ENCODE results near the gene ABCG4. TPM values are rescaled to one million over a fixed set of nuclear protein-coding genes. Genes with fewer than 3 reads are reported as not detected.

ABCG4 gene
- total RNA-seq, 1 experiment from 2014 or later, result 1.9 TPM

GRCh38 chr11:119206511-119207414 is 57.9 kb downstream of the ABCG4 start:
- Histone ChIP-seq H3K79me2 (ENCODE audit: insufficient read depth, low read length) (peaks cover 49% of the 10 kb centered on the region), H3K27me3 (ENCODE audit: insufficient read depth, low read length) (no peaks in the 10 kb centered on the region), H3K9me2 (ENCODE audit: insufficient read depth) (no peaks in the 10 kb centered on the region), H3K27ac (ENCODE audit: low read depth, low read length) (peak overlapping the region; percentile 80), H3K9me3 (ENCODE audit: control insufficient read depth in 1 of 2, insufficient read depth in 1 of 2, low read depth in 1 of 2, low read length in 2 of 2) (no peaks in the 10 kb centered on the region), H3K4me1 (ENCODE audit: control insufficient read depth in 1 of 2, insufficient read depth in 2 of 2, low read length in 2 of 2) (peaks cover 10 to 16% of the 10 kb centered on the region in 2 experiments), H3K36me3 (ENCODE audit: control insufficient read depth in 1 of 2, insufficient read depth in 2 of 2, low read length in 2 of 2) (no peaks in the 10 kb centered on the region), H3K4me3 (replicated peaks in 1 of 2; ENCODE audit: low read depth in 1 of 2, low read length in 2 of 2) (peak overlapping the region; percentile 72 to 96), H4K20me1 (ENCODE audit: insufficient read depth) (no peaks in the 10 kb centered on the region), H3K4me2 (ENCODE audit: low read length) (peak overlapping the region; percentile 70), H3K9ac (ENCODE audit: low read length) (peak overlapping the region; percentile 87), H2AFZ (ENCODE audit: low read depth, low read length, poor library complexity, severe bottlenecking) (no peak overlapping the region)
- RAD21 ChIA-PET (ENCODE audit: low non-redundant PET in 1 of 2, low total read pairs in 2 of 2, uncharacterized antibody in 2 of 2, unreplicated experiment in 2 of 2), result no interaction called here
- POLR2A ChIA-PET, result interaction anchor here (0.6 to 0.7 kb wide), 2 partner anchors 132 to 226 kb away, joined by 3 to 5 read pairs; no protein-coding TSS in a partner anchor
- TF ChIP-seq EGR1 (IDR thresholded peaks at IDR 0.05; ENCODE audit: low read depth) (peak; percentile 83), YY1 (IDR thresholded peaks at IDR 0.05; ENCODE audit: extremely low read depth, insufficient replicate concordance, low read depth, low read length) (no peak), ELF1 (IDR thresholded peaks at IDR 0.05; ENCODE audit: borderline replicate concordance, low read depth) (no peak), TCF7L2 (IDR thresholded peaks at IDR 0.05; ENCODE audit: borderline replicate concordance, extremely low read depth, insufficient read depth, insufficient read length) (no peak), POLR2AphosphoS5 (IDR thresholded peaks at IDR 0.05; ENCODE audit: low read depth, low read length) (no peak)
- CTCF ChIA-PET, result interaction anchor here (0.6 to 2.4 kb wide), 17 partner anchors 9 to 168 kb away, joined by 3 to 17 read pairs (median 5); partner anchors contain the start of genes C1QTNF5 and DPAGT1
- intact Hi-C loops (cut with micrococcal nuclease), result loop anchor here (5.0 kb wide), 1 partner anchor 266 kb away; no protein-coding TSS in a partner anchor
- ATAC-seq (peak; percentile 8), DNase-seq (ENCODE audit: low read depth, low spot score) (no peak)
- TSS peak; percentile 72 for BruUV-seq (replicated peaks)

DNA sequence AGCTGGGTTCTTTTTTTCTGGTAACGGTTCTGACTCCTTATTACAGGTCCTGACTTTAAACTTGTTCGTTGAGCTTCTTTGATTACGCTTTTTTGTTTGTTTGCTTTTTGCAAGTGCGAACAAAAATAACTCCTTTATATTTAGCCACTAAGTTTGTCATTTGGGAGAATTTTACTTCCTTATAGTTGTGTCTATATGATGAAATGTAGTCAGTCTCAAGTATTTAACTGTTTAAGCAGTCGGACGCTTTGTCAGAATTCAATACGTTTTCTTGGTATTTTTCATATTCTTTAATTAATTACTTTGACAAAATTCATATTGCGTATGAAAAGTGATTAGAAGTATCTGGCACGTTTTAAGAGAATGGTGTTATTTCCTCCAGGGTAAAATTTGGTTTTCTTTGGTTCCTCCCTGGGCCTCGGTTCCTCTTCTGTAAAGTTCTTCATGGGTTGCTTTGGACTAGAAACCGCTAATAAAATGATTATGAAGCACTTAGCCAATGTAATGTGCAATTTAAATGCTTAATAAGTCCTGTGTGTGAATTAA is 58.6 kb downstream of the ABCG4 start:
- no peak for DNase-seq (ENCODE audit: low read depth, low spot score)
- intact Hi-C loops (cut with micrococcal nuclease), result loop anchor here (5.0 kb wide), 1 partner anchor 265 kb away; no protein-coding TSS in a partner anchor
- RAD21 ChIA-PET (ENCODE audit: low non-redundant PET in 1 of 2, low total read pairs in 2 of 2, uncharacterized antibody in 2 of 2, unreplicated experiment in 2 of 2), result no interaction called here
- Histone ChIP-seq H3K4me3 (replicated peaks in 1 of 2; ENCODE audit: low read depth in 1 of 2, low read length in 2 of 2) (peak overlapping the region; percentile 72 to 96), H3K9me2 (ENCODE audit: insufficient read depth) (no peaks in the 10 kb centered on the region), H3K4me2 (ENCODE audit: low read length) (peak overlapping the region; percentile 70), H3K79me2 (ENCODE audit: insufficient read depth, low read length) (peaks cover 52% of the 10 kb centered on the region), H3K27ac (ENCODE audit: low read depth, low read length) (no peak overlapping the region), H3K36me3 (ENCODE audit: control insufficient read depth in 1 of 2, insufficient read depth in 2 of 2, low read length in 2 of 2) (no peaks in the 10 kb centered on the region), H3K9me3 (ENCODE audit: control insufficient read depth in 1 of 2, insufficient read depth in 1 of 2, low read depth in 1 of 2, low read length in 2 of 2) (no peaks in the 10 kb centered on the region), H3K4me1 (ENCODE audit: control insufficient read depth in 1 of 2, insufficient read depth in 2 of 2, low read length in 2 of 2) (peaks cover 10 to 16% of the 10 kb centered on the region in 2 experiments), H2AFZ (ENCODE audit: low read depth, low read length, poor library complexity, severe bottlenecking) (no peak overlapping the region), H3K9ac (ENCODE audit: low read length) (no peak overlapping the region; the same call in 1 of the 2 replicates), H4K20me1 (ENCODE audit: insufficient read depth) (no peaks in the 10 kb centered on the region), H3K27me3 (ENCODE audit: insufficient read depth, low read length) (no peaks in the 10 kb centered on the region)
- CTCF ChIA-PET, result interaction anchor here (2.4 kb wide), 1 partner anchor 131 kb away, joined by 17 read pairs; no protein-coding TSS in a partner anchor
- ATAC-seq, result no peak
- no TSS peak for BruUV-seq (replicated peaks)
- POLR2A ChIA-PET, result no interaction called here
- TF ChIP-seq SP1 (IDR thresholded peaks at IDR 0.05; ENCODE audit: low read depth) (no peak), REST (IDR thresholded peaks at IDR 0.05; ENCODE audit: low read depth) (no peak), CEBPB (IDR thresholded peaks at IDR 0.05; ENCODE audit: low read depth) (no peak), RAD21 (IDR thresholded peaks at IDR 0.05; ENCODE audit: low read depth) (no peak), EGR1 (IDR thresholded peaks at IDR 0.05; ENCODE audit: low read depth) (no peak), ELF1 (IDR thresholded peaks at IDR 0.05; ENCODE audit: borderline replicate concordance, low read depth) (no peak), TCF7L2 (IDR thresholded peaks at IDR 0.05; ENCODE audit: borderline replicate concordance, extremely low read depth, insufficient read depth, insufficient read length) (no peak)
- TF ChIP-seq, protein P1, sequence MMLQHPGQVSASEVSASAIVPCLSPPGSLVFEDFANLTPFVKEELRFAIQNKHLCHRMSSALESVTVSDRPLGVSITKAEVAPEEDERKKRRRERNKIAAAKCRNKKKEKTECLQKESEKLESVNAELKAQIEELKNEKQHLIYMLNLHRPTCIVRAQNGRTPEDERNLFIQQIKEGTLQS (IDR thresholded peaks at IDR 0.05), result no peak
